Measurements from ENCODE around the gene P2RX4. TPM values are rescaled to one million over a fixed set of nuclear protein-coding genes. Genes with fewer than 3 reads are reported as not detected.

P2RX4 gene
- total and polyA plus RNA-seq, 2 donors (not counting 1 experiment from before 2014, with no cell fraction given) = 30.4 to 31.9 TPM

DNA sequence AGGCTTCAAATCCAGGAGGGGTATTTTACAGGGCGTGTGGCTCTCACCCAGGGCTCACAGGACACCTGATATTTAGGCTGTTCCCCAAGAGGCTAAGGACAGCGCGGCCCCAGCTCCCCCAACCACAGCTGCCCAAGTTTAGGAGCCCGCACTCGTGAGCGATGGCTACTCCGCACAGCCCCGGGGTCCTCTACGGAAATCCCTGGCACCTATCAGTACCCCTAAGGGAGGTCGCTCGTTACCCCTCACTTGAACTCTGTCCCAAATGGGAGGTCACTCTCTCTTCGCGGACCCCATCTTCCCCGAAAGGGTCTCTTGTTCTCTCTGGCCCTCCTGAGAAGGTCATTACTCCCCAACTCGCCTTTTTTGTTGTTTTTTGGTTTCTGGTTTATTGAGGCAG, 708 bp upstream of the P2RX4 start:
- no peaks in the 10 kb centered on the region for H3K36me3 ChIP-seq (replicated peaks in 1 of 2; ENCODE audit: control extremely low read depth in 1 of 2, control insufficient read depth in 1 of 2, extremely low read depth in 1 of 2, insufficient read depth in 2 of 2, low read length in 1 of 2)
- DNase-seq (no peak), ATAC-seq (ENCODE audit: low read depth) (no peak)
- TF ChIP-seq EZH2 (IDR thresholded peaks at IDR 0.05; ENCODE audit: borderline replicate concordance, insufficient read depth, low read depth, low read length, poor library complexity, severe bottlenecking) (no peak), CTCF (IDR thresholded peaks at IDR 0.05) (no peak)
- Mint-ChIP-seq H3K9me3 (ENCODE audit: insufficient read depth) (no peaks in the 10 kb centered on the region), H3K27ac (peak overlapping the region; percentile 88), H3K4me1 (peaks cover 11% of the 10 kb centered on the region), H3K4me3 (peak overlapping the region; percentile 82), H3K27me3 (no peaks in the 10 kb centered on the region)
- H3K9me3 ChIP-seq (ENCODE audit: control extremely low read depth in 1 of 3, control insufficient read depth in 2 of 3, insufficient read depth in 1 of 3, low read length in 2 of 3) = peaks cover 0 to 3% (median 0%) of the 10 kb centered on the region in 3 donors
- H4K20me1 ChIP-seq (ENCODE audit: control insufficient read depth, insufficient read depth, low read length, poor library complexity, severe bottlenecking) = no peaks in the 10 kb centered on the region
- WGBS (ENCODE audit: insufficient coverage) = 94% methylated on average over 11 of the region's 15 CpGs
- ChIA-PET POLR2A (no interaction called here), CTCF (interaction anchor here (1.1 kb wide), 1 partner anchor 87 kb away, joined by 3 read pairs; no protein-coding TSS in a partner anchor)
- peak overlapping the region; percentile 85 for H3K4me2 ChIP-seq (replicated peaks; ENCODE audit: low read depth, low read length, poor library complexity, severe bottlenecking)
- H2AFZ ChIP-seq (ENCODE audit: insufficient read depth, low read depth, low read length, poor library complexity, severe bottlenecking) = peak overlapping the region; percentile 86
- H3K9ac ChIP-seq (ENCODE audit: low read length) = peak overlapping the region; percentile 89
- H3K27me3 ChIP-seq (replicated peaks in 1 of 4; ENCODE audit: control extremely low read depth in 1 of 4, control insufficient read depth in 3 of 4, insufficient read depth in 4 of 4, low read length in 3 of 4) = no peaks in the 10 kb centered on the region
- H3K4me1 ChIP-seq (ENCODE audit: control insufficient read depth in 2 of 2, insufficient read depth in 2 of 2, low read length in 2 of 2) = peaks cover 4 to 13% of the 10 kb centered on the region in 2 donors
- peak overlapping the region in 1 of 2 donors; percentile 89 for H3K27ac ChIP-seq (ENCODE audit: low read length in 2 of 2)
- H3K4me3 ChIP-seq (ENCODE audit: control extremely low read depth in 1 of 5, extremely low read depth in 1 of 5, insufficient read depth in 1 of 5, low read depth in 2 of 5, low read length in 4 of 5) = peak overlapping the region in 3 of 5 experiments; percentile 74 to 85 (median 79)
- intact Hi-C loops (cut with micrococcal nuclease) = no loop called here
- peaks cover 10% of the 10 kb centered on the region for H3K79me2 ChIP-seq (ENCODE audit: control insufficient read depth, insufficient read depth, low read length)

DNA sequence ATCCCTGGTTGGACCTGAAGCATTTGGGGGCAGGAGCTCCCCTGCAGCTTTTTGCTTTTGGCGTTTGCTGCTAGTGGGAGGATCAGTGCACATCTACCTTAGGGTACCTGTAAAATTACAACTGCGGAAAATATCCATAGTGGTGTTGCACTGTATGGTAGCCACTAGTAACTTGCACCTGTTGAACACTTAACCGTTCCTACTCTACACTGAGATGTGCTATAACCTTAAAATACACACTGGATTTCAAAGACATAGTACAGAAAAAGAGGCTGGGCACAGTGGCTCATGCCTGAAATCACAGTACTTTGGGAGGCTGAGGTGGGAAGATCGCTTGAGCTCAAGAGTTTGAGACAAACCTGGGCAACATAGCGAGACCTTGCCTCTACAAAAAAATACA, 2.9 kb downstream of the P2RX4 start:
- peaks cover 10% of the 10 kb centered on the region for H3K79me2 ChIP-seq (ENCODE audit: control insufficient read depth, insufficient read depth, low read length)
- intact Hi-C loops (cut with micrococcal nuclease) = no loop called here
- H3K9me3 ChIP-seq (ENCODE audit: control extremely low read depth in 1 of 3, control insufficient read depth in 2 of 3, insufficient read depth in 1 of 3, low read length in 2 of 3) = peaks cover 0 to 3% (median 0%) of the 10 kb centered on the region in 3 donors
- H3K9ac ChIP-seq (ENCODE audit: low read length) = no peak overlapping the region
- H3K27me3 ChIP-seq (replicated peaks in 1 of 4; ENCODE audit: control extremely low read depth in 1 of 4, control insufficient read depth in 3 of 4, insufficient read depth in 4 of 4, low read length in 3 of 4) = no peaks in the 10 kb centered on the region
- H3K27me3 Mint-ChIP-seq = no peaks in the 10 kb centered on the region
- H2AFZ ChIP-seq (ENCODE audit: insufficient read depth, low read depth, low read length, poor library complexity, severe bottlenecking) = no peak overlapping the region
- H4K20me1 ChIP-seq (ENCODE audit: control insufficient read depth, insufficient read depth, low read length, poor library complexity, severe bottlenecking) = no peaks in the 10 kb centered on the region
- no peaks in the 10 kb centered on the region for H3K9me3 Mint-ChIP-seq (ENCODE audit: insufficient read depth)
- H3K4me3 ChIP-seq (ENCODE audit: control extremely low read depth in 1 of 5, extremely low read depth in 1 of 5, insufficient read depth in 1 of 5, low read depth in 2 of 5, low read length in 4 of 5) = no peak overlapping the region
- H3K36me3 ChIP-seq (replicated peaks in 1 of 2; ENCODE audit: control extremely low read depth in 1 of 2, control insufficient read depth in 1 of 2, extremely low read depth in 1 of 2, insufficient read depth in 2 of 2, low read length in 1 of 2) = peaks cover 2 to 4% of the 10 kb centered on the region in 2 experiments
- H3K4me3 Mint-ChIP-seq = no peak overlapping the region
- peaks cover 14% of the 10 kb centered on the region for H3K4me1 Mint-ChIP-seq
- peaks cover 4 to 13% of the 10 kb centered on the region in 2 donors for H3K4me1 ChIP-seq (ENCODE audit: control insufficient read depth in 2 of 2, insufficient read depth in 2 of 2, low read length in 2 of 2)
- DNase-seq (no peak), ATAC-seq (ENCODE audit: low read depth) (no peak)
- H3K27ac ChIP-seq (ENCODE audit: low read length in 2 of 2) = no peak overlapping the region
- no peak overlapping the region for H3K27ac Mint-ChIP-seq
- 100% methylated on average over 2 of the region's 5 CpGs for WGBS (ENCODE audit: insufficient coverage)
- ChIA-PET POLR2A (no interaction called here), CTCF (interaction anchor here (1.3 kb wide), 1 partner anchor 15 kb away, joined by 3 read pairs; no protein-coding TSS in a partner anchor)
- no peak overlapping the region for H3K4me2 ChIP-seq (replicated peaks; ENCODE audit: low read depth, low read length, poor library complexity, severe bottlenecking)
- TF ChIP-seq EZH2 (IDR thresholded peaks at IDR 0.05; ENCODE audit: borderline replicate concordance, insufficient read depth, low read depth, low read length, poor library complexity, severe bottlenecking) (no peak), CTCF (IDR thresholded peaks at IDR 0.05) (no peak)

Data from B cell (primary cell).